GM18498 (cell line): ENCODE results near the gene PPP2R5A.
"Not testable (repeated sequence)": the region's sequence is repeated elsewhere in the genome, so short reads cannot be mapped to it uniquely, and the experiment has no call there.

Experiments
- ATAC-seq: cut with Tn5 transposase; IDR thresholded peaks from one replicate; pipeline ENCODE4 v1.9.1; 2021; ENCODE audit warnings: mild to moderate bottlenecking, moderate library complexity; ENCODE audit not compliant: unreplicated experiment

The PPP2R5A gene

GRCh38 chr1:212351588-212352362 is 66.6 kb downstream of the PPP2R5A start:
- no peak for ATAC-seq

- ATAC-seq = no peak
Observed at GRCh38 chr1:212353181-212353580, 68.0 kb downstream of the PPP2R5A start.

GRCh38 chr1:212354464-212354863 is 69.3 kb downstream of the PPP2R5A start:
- ATAC-seq = no peak

- ATAC-seq = no peak
Observed at GRCh38 chr1:212355230-212355969, 70.2 kb downstream of the PPP2R5A start.

GRCh38 chr1:212359794-212360479 is 74.7 kb downstream of the PPP2R5A start:
- no peak for ATAC-seq

GRCh38 chr1:212364985-212365384 is 79.8 kb downstream of the PPP2R5A start:
- ATAC-seq = no peak

- ATAC-seq = no peak
Observed at GRCh38 chr1:212366901-212367300, 81.7 kb downstream of the PPP2R5A start.

GRCh38 chr1:212367474-212368072 is 82.4 kb downstream of the PPP2R5A start:
- no peak for ATAC-seq

- ATAC-seq = peak; percentile 92
Observed at GRCh38 chr1:212368073-212368484, 82.9 kb downstream of the PPP2R5A start.

GRCh38 chr1:212375986-212376385 is 90.8 kb downstream of the PPP2R5A start:
- no peak for ATAC-seq

GRCh38 chr1:212377644-212378043 is 92.4 kb downstream of the PPP2R5A start:
- no peak for ATAC-seq

GRCh38 chr1:212379366-212379765 is 94.2 kb downstream of the PPP2R5A start:
- ATAC-seq = no peak

- ATAC-seq = no peak
Observed at GRCh38 chr1:212381397-212382035, 96.3 kb downstream of the PPP2R5A start.

GRCh38 chr1:212386029-212386428 is 100.8 kb downstream of the PPP2R5A start:
- ATAC-seq = no peak

GRCh38 chr1:212388985-212389716 is 103.9 kb downstream of the PPP2R5A start:
- ATAC-seq = no peak

GRCh38 chr1:212395678-212396437 is 110.6 kb downstream of the PPP2R5A start:
- not testable (repeated sequence) for ATAC-seq

GRCh38 chr1:212396638-212397037 is 111.4 kb downstream of the PPP2R5A start:
- no peak for ATAC-seq

- ATAC-seq = no peak
Observed at GRCh38 chr1:212397171-212397570, 112.0 kb downstream of the PPP2R5A start.

- no peak for ATAC-seq
Observed at GRCh38 chr1:212401042-212401441, 115.8 kb downstream of the PPP2R5A start.
